B cell (primary cell): ENCODE measurements around the gene EPHA7. TPM values are rescaled to one million over a fixed set of nuclear protein-coding genes. Genes with fewer than 3 reads are reported as not detected.

Experiments
- ATAC-seq: fragments of 200-7000 bp; cut with Tn5 transposase; one replicate; pipeline ENCODE4 v1.10.0; 2021; ENCODE audit warnings: low read depth, mild to moderate bottlenecking, moderate number of reproducible peaks, moderate library complexity
- CTCF ChIA-PET: fragments of 350-600 bp; sonication (Branson Sonifier 250); formaldehyde crosslinking; loops from one replicate; lab custom pipeline; 2021; ENCODE audit warnings: antibody characterized with exemption, inconsistent platforms; lab: Charles Lee
- POLR2A ChIA-PET: fragments of 350-600 bp; sonication (Branson Sonifier 250); formaldehyde crosslinking; loops from one replicate; lab custom pipeline; 2021; ENCODE audit warnings: antibody characterized with exemption; lab: Charles Lee
- DNase-seq: peaks from one replicate; pipeline ENCODE4 v3.0.0; 2013
- H2AFZ ChIP-seq: 2 replicates; pipeline ENCODE4 v1.6.1; 2012; ENCODE audit warnings: mild to moderate bottlenecking, low read depth, low read length; ENCODE audit not compliant: insufficient read depth, poor library complexity, severe bottlenecking
- H3K27ac ChIP-seq, 2 donors: 1 replicate in 1 of 2; 2 replicates in 1 of 2; pipeline ENCODE4 v1.5.1; 2012 to 2013; ENCODE audit warnings: low read length in 2 of 2, mild to moderate bottlenecking in 2 of 2, moderate library complexity in 1 of 2
- H3K27me3 ChIP-seq, 4 experiments: fragments of 200-600 bp in 1 of 4; sonication (generic) in 1 of 4; replicated peaks in 1 of 4; 1 replicate in 2 of 4; 2 replicates in 2 of 4; pipeline versions ENCODE4 v1.6.1 to v1.7.0; 2013 to 2016; ENCODE audit warnings: low read length in 3 of 4, mild to moderate bottlenecking in 2 of 4, mixed read lengths in 1 of 4, moderate library complexity in 1 of 4; ENCODE audit not compliant: insufficient read depth in 4 of 4, control insufficient read depth in 3 of 4; ENCODE audit errors: control extremely low read depth in 1 of 4
- H3K36me3 ChIP-seq, 2 experiments: replicated peaks in 1 of 2; 1 replicate in 1 of 2; 2 replicates in 1 of 2; pipeline versions ENCODE4 v1.6.1 to v1.7.1; 2013; ENCODE audit warnings: low read length in 1 of 2; ENCODE audit not compliant: insufficient read depth in 2 of 2, control insufficient read depth in 1 of 2; ENCODE audit errors: control extremely low read depth in 1 of 2, extremely low read depth in 1 of 2
- H3K4me1 ChIP-seq, 2 donors: fragments of 200-600 bp in 1 of 2; sonication (generic) in 1 of 2; 1 replicate in 1 of 2; 2 replicates in 1 of 2; pipeline versions ENCODE4 v1.5.1 to v1.6.1; 2013 to 2017; ENCODE audit warnings: low read length in 2 of 2; ENCODE audit not compliant: control insufficient read depth in 2 of 2, insufficient read depth in 2 of 2
- H3K4me2 ChIP-seq: replicated peaks from 2 replicates; pipeline ENCODE3; 2012; ENCODE audit warnings: mild to moderate bottlenecking, low read depth, low read length; ENCODE audit not compliant: poor library complexity, severe bottlenecking
- H3K4me3 ChIP-seq, 5 experiments: fragments of 200-600 bp in 1 of 5; sonication (generic) in 1 of 5; 1 replicate in 3 of 5; 2 replicates in 2 of 5; pipeline versions ENCODE4 v1.5.1 to v1.7.0; 2011 to 2016; ENCODE audit warnings: low read length in 4 of 5, mild to moderate bottlenecking in 4 of 5, low read depth in 2 of 5, control low read depth in 1 of 5, moderate library complexity in 1 of 5; ENCODE audit not compliant: insufficient read depth in 1 of 5; ENCODE audit errors: control extremely low read depth in 1 of 5, extremely low read depth in 1 of 5
- H3K79me2 ChIP-seq: fragments of 200-600 bp; sonication (generic); one replicate; pipeline ENCODE4 v1.6.0; 2016; ENCODE audit warnings: low read length; ENCODE audit not compliant: control insufficient read depth, insufficient read depth
- H3K9ac ChIP-seq: fragments of 200-600 bp; sonication (generic); 2 replicates; pipeline ENCODE4 v1.6.1; 2017; ENCODE audit warnings: mild to moderate bottlenecking, low read length, moderate library complexity
- H3K9me3 ChIP-seq, 3 donors: one replicate each; pipeline versions ENCODE4 v1.6.1 to v1.7.1; 2013; ENCODE audit warnings: low read length in 2 of 3; ENCODE audit not compliant: control insufficient read depth in 2 of 3, insufficient read depth in 1 of 3; ENCODE audit errors: control extremely low read depth in 1 of 3
- H4K20me1 ChIP-seq: 2 replicates; pipeline ENCODE4 v1.6.0; 2012; ENCODE audit warnings: mild to moderate bottlenecking, low read length; ENCODE audit not compliant: insufficient read depth, control insufficient read depth, poor library complexity, severe bottlenecking
- H3K27ac Mint-ChIP-seq: one replicate; pipeline ENCODE4 v1.8.0; 2021; ENCODE audit warnings: mixed read lengths
- H3K27me3 Mint-ChIP-seq: one replicate; pipeline ENCODE4 v1.8.0; 2021; ENCODE audit warnings: mixed read lengths
- H3K4me1 Mint-ChIP-seq: one replicate; pipeline ENCODE4 v1.8.0; 2021; ENCODE audit warnings: mixed read lengths
- H3K4me3 Mint-ChIP-seq: one replicate; pipeline ENCODE4 v1.8.0; 2021; ENCODE audit warnings: mixed read lengths
- H3K9me3 Mint-ChIP-seq: one replicate; pipeline ENCODE4 v1.8.0; 2022; ENCODE audit warnings: mixed read lengths; ENCODE audit not compliant: insufficient read depth
- EZH2 ChIP-seq: IDR thresholded peaks from 2 replicates; pipeline ENCODE4 v1.6.1; 2012; ENCODE audit warnings: borderline replicate concordance, low read depth, mild to moderate bottlenecking, moderate library complexity, low read length; ENCODE audit not compliant: insufficient read depth, poor library complexity, severe bottlenecking
- WGBS: methylation state at CpG from one replicate; pipeline ENCODE4 v1.1.5; 2013; ENCODE audit warnings: missing lambda C conversion rate; ENCODE audit not compliant: insufficient coverage; 5-methylcytosine and 5-hydroxymethylcytosine counted together
- intact Hi-C: fragments of 100-400 bp; cut with micrococcal nuclease; formaldehyde crosslinking; loops from one replicate; pipeline ENCODE4 v1.10.0; 2022
- polyA plus RNA-seq: library from polyadenylated mRNA; depleted of rRNA; stranded (reverse); fragments of >200 nt; gene quantifications from 2 replicates; pipeline ENCODE4 v1.2.3, GENCODE V29; 2012
- total RNA-seq, 2 donors: library from RNA; stranded (reverse); fragments of 120-200 nt in 1 of 2; gene quantifications; 1 replicate in 1 of 2; 2 replicates in 1 of 2; pipeline versions ENCODE4 v1.2.3 to v1.2.4, GENCODE V29; 2013 to 2022
- TF ChIP-seq, protein P1 (sequence below): fragments of 200-600 bp; IDR thresholded peaks from one replicate; pipeline ENCODE4 v1.8.0; 2022; ENCODE audit warnings: antibody characterized with exemption, mild to moderate bottlenecking

Gene EPHA7
- total and polyA plus RNA-seq, 2 donors (not counting 1 experiment from before 2014, with no cell fraction given) = not detected

DNA sequence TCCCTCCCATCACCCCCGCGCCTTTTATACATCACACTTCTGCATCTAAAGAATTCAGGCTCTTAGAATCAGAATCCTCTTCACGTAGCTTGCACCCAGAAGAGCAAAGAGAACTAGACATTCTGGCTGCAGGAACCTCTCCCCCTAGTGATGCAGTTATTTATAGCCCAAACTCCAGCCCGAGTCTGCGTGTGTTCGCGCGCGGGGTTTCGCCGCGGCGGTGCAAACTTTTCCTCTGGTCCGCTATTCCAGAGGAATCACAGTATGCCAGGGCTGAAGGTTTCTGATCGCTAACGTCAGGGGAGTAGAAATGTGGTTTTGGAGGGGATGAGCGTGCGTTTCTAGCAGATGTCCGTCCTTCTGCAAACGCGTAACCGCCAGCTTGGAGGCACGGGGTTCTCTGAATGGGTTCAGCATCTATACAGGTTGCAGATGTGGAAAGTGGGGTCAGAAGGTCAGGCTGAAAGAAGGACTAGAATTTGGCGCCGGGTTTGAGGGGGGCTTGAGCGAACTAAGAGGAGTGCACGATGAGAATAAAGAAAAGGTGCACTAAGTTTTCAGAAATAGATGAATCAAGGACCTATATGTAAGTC lies 1.8 kb downstream of the EPHA7 start:
- Mint-ChIP-seq H3K9me3 (no peaks in the 10 kb centered on the region), H3K27me3 (peaks cover 51% of the 10 kb centered on the region), H3K4me1 (peaks cover 29% of the 10 kb centered on the region), H3K27ac (no peak overlapping the region), H3K4me3 (peak overlapping the region; percentile 44)
- Histone ChIP-seq H3K79me2 (no peaks in the 10 kb centered on the region), H3K27me3 (peaks cover 0 to 43% (median 25%) of the 10 kb centered on the region in 4 experiments), H3K9ac (no peak overlapping the region), H2AFZ (peak overlapping the region; percentile 43), H3K36me3 (no peaks in the 10 kb centered on the region), H3K4me1 (peaks cover 32 to 38% of the 10 kb centered on the region in 2 donors), H3K27ac (no peak overlapping the region), H3K4me2 (peak overlapping the region; percentile 77), H4K20me1 (no peaks in the 10 kb centered on the region), H3K4me3 (no peak overlapping the region), H3K9me3 (peaks cover 0 to 17% (median 7%) of the 10 kb centered on the region in 3 donors)
- no peak for TF ChIP-seq EZH2
- TF ChIP-seq, protein P1, sequence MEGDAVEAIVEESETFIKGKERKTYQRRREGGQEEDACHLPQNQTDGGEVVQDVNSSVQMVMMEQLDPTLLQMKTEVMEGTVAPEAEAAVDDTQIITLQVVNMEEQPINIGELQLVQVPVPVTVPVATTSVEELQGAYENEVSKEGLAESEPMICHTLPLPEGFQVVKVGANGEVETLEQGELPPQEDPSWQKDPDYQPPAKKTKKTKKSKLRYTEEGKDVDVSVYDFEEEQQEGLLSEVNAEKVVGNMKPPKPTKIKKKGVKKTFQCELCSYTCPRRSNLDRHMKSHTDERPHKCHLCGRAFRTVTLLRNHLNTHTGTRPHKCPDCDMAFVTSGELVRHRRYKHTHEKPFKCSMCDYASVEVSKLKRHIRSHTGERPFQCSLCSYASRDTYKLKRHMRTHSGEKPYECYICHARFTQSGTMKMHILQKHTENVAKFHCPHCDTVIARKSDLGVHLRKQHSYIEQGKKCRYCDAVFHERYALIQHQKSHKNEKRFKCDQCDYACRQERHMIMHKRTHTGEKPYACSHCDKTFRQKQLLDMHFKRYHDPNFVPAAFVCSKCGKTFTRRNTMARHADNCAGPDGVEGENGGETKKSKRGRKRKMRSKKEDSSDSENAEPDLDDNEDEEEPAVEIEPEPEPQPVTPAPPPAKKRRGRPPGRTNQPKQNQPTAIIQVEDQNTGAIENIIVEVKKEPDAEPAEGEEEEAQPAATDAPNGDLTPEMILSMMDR = no peak
- intact Hi-C loops = no loop called here
- ChIA-PET POLR2A (no interaction called here), CTCF (no interaction called here)
- ATAC-seq (no peak), DNase-seq (no peak)
- 5% methylated on average over 23 of the region's 27 CpGs for WGBS

DNA sequence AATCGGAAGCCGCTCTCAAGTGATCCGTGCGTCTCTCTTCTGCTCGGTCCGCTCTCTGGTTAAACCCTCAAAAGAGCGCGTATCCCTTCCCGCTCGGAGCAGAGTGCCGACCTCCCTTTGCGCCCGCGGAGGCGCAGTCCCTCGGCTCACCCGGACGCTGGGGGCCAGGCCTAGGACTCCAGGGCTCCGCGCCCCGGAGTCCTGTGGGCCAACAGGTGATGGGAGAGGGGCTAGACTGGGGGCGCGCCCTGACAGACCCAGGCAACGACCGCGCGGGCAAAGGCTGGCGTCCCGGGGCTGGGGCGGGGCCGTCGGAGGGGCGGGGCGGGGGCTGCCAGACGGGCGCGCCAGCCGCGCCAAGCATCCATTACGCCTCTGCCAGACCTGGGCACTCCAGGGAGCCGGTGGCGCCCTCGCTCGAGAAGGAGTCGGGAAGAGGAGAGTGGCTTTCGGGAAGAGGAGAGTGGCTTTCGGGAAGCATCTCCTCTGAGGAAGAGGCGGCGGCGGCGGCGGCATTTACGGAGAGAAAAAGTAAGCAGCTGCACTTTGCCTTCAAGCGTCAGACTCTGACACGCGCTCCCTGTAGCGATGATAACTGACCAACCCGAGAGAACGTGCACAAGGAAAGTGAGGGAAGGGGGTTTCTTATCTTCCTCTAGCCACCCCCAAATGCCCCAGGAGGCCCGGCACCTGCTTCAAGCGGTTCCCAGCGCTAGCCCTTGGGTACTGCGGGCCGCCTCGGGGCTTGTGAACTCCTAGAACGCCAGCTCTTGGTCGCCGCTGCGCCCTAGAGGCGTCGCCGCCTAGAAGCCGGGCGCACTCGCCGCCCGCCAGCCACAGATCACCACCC lies 2.6 kb downstream of the EPHA7 start:
- Histone ChIP-seq H3K4me1 (peaks cover 32 to 38% of the 10 kb centered on the region in 2 donors), H3K79me2 (no peaks in the 10 kb centered on the region), H4K20me1 (no peaks in the 10 kb centered on the region), H2AFZ (peak overlapping the region; percentile 43), H3K27me3 (peaks cover 0 to 43% (median 25%) of the 10 kb centered on the region in 4 experiments), H3K9ac (no peak overlapping the region), H3K27ac (no peak overlapping the region), H3K9me3 (peaks cover 0 to 17% (median 7%) of the 10 kb centered on the region in 3 donors), H3K36me3 (no peaks in the 10 kb centered on the region), H3K4me3 (no peak overlapping the region), H3K4me2 (peak overlapping the region; percentile 77)
- ATAC-seq = no peak
- Mint-ChIP-seq H3K9me3 (no peaks in the 10 kb centered on the region), H3K27ac (no peak overlapping the region), H3K27me3 (peaks cover 51% of the 10 kb centered on the region), H3K4me3 (peak overlapping the region; percentile 44), H3K4me1 (peaks cover 29% of the 10 kb centered on the region)
- WGBS = 4% methylated on average over 75 of the region's 77 CpGs
- TF ChIP-seq, protein P1 = no peak
- TF ChIP-seq EZH2 = no peak
- ChIA-PET CTCF (no interaction called here), POLR2A (no interaction called here)
- peak; percentile 4 for DNase-seq
- intact Hi-C loops = no loop called here
